Parathyroid adenoma (tissue), 2 donors: ENCODE results near the gene ANTKMT.

Experiments used
- H2AFZ ChIP-seq: fragments of 300-600 bp; sonication (generic); one replicate; pipeline ENCODE4 v1.7.0; 2017; ENCODE audit warnings: antibody characterized with exemption, mild to moderate bottlenecking
- H3K27ac ChIP-seq: fragments of 300-600 bp; sonication (generic); one replicate; pipeline ENCODE4 v1.7.0; 2017
- H3K27me3 ChIP-seq: fragments of 300-600 bp; sonication (generic); one replicate; pipeline ENCODE4 v1.7.0; 2017; ENCODE audit warnings: low read length; ENCODE audit not compliant: control insufficient read depth, insufficient read depth
- H3K36me3 ChIP-seq: fragments of 300-600 bp; sonication (generic); one replicate; pipeline ENCODE4 v1.7.0; 2017; ENCODE audit warnings: low read length; ENCODE audit not compliant: control insufficient read depth, insufficient read depth
- H3K4me1 ChIP-seq: fragments of 300-600 bp; sonication (generic); one replicate; pipeline ENCODE4 v1.7.0; 2017; ENCODE audit warnings: control low read depth
- H3K4me2 ChIP-seq: fragments of 300-600 bp; sonication (generic); one replicate; pipeline ENCODE4 v1.7.0; 2017; ENCODE audit warnings: low read length
- H3K4me3 ChIP-seq: fragments of 300-600 bp; sonication (generic); one replicate; pipeline ENCODE4 v1.7.0; 2017; ENCODE audit warnings: low read depth, low read length
- H3K79me2 ChIP-seq: fragments of 300-600 bp; sonication (generic); one replicate; pipeline ENCODE4 v1.7.0; 2017; ENCODE audit warnings: control low read depth
- H3K9ac ChIP-seq: fragments of 300-600 bp; sonication (generic); one replicate; pipeline ENCODE4 v1.7.0; 2017; ENCODE audit warnings: mild to moderate bottlenecking
- H3K9me3 ChIP-seq: fragments of 300-600 bp; sonication (generic); one replicate; pipeline ENCODE4 v1.7.0; 2017; ENCODE audit warnings: low read length; ENCODE audit not compliant: control insufficient read depth
- CTCF ChIP-seq: fragments of 300-600 bp; sonication (generic); IDR thresholded peaks from one replicate; pipeline ENCODE4 v1.7.0; 2017; ENCODE audit warnings: antibody characterized with exemption, mild to moderate bottlenecking
- donor health status: primary hyperparathyroidism.

The ANTKMT gene

DNA sequence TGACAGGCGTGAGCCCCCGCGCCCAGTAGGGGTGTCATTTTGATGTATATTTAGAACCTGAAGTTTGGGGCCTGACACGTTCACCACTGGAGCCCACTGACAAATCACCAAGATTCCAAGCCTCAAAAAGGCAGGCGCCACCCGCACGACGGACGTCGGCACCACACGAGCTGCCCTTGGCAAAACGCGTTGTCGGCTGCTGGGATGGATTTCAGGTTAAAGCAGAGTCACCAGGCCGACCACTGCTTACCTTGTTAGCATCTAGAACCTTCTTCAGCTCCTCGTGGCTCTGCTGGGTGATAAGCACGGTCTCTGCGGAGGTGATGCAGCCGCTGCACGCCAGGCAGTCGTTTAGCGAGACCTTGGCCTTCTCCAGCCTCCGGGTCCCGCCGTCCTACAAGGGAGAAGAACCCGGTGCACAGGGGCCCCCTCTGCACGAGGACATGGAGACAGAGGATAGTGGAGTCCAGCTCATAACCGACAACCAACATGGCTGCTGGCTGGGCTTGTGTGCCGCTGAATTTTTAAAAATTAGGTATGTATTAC, 16.1 kb downstream of the ANTKMT start:
- no peak overlapping the region for H3K27ac ChIP-seq
- H3K79me2 ChIP-seq = peaks cover 4% of the 10 kb centered on the region
- TF ChIP-seq CTCF = no peak
- no peaks in the 10 kb centered on the region for H3K36me3 ChIP-seq
- no peak overlapping the region for H3K4me3 ChIP-seq
- no peak overlapping the region for H2AFZ ChIP-seq
- H3K9me3 ChIP-seq = no peaks in the 10 kb centered on the region
- H3K9ac ChIP-seq = no peak overlapping the region
- H3K4me1 ChIP-seq = peaks cover 2% of the 10 kb centered on the region
- H3K27me3 ChIP-seq = no peaks in the 10 kb centered on the region
- no peak overlapping the region for H3K4me2 ChIP-seq

DNA sequence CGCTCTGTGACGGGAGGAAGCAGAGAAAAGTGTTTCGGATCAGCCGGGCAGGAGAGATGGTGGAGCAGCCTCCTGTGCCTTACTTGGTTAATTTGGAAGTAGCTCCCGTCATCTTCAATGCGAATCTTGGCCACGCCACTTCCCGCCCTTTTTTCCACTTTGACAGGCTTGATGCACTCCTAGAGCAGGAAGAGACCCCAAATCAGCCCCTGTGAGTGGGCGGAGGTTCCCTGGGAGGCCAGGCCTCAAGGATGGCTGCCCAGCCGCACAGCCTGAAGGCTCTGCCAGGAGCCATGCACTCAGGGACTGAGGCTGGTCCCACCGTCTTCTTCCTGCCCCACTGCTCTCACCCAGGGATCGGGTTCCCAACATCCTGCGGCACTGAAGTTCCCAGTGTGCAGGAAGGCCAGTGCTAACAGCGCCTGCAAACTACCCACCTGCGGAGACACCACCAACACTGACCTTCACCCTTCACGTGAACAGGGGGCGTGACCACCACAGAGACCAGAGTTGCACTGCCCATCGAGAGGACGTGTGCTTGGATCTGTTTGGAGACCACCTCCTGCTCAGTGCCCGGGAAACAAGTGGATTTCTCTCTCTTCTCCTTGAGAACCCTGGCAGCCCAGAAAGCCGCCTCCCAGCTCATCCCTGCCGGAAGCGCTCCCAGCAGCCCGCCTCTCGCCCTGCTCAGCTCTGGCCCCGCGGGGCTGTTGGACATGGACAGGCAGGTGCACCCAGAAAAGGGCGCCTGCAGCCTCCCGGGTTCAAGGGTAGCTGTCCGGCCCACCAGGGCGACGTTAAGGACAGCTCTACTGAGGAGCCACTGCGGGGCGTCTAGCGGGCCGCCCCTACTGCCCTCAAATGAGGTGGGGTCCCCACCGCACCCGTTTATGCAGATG, 18.9 kb downstream of the ANTKMT start:
- Histone ChIP-seq H3K4me2 (peak overlapping the region; percentile 94), H3K27ac (no peak overlapping the region), H3K27me3 (no peaks in the 10 kb centered on the region), H3K4me1 (peaks cover 2% of the 10 kb centered on the region), H3K79me2 (peaks cover 4% of the 10 kb centered on the region), H2AFZ (peak overlapping the region; percentile 73), H3K9me3 (no peaks in the 10 kb centered on the region), H3K4me3 (peak overlapping the region; percentile 81), H3K36me3 (no peaks in the 10 kb centered on the region), H3K9ac (no peak overlapping the region)
- no peak for TF ChIP-seq CTCF

- no peak for TF ChIP-seq CTCF
These were observed 19.5 kb downstream of the ANTKMT start for GRCh38 chr16:740459-740763.

GRCh38 chr16:740764-741505, 20.0 kb downstream of the ANTKMT start, which contains the start of gene CIAO3:
TSS of gene CIAO3 (minus strand) at chr16:740997. CDS start at chr16:740985, 12 bp downstream.
- Histone ChIP-seq H3K79me2 (peaks cover 4% of the 10 kb centered on the region), H2AFZ (peak within 1 kb of the TSS; percentile 73), H3K4me2 (peak within 1 kb of the TSS; percentile 98), H3K4me1 (peaks cover 2% of the 10 kb centered on the region), H3K9ac (peak within 1 kb of the TSS; percentile 70), H3K36me3 (no peaks in the 10 kb centered on the region), H3K27me3 (no peaks in the 10 kb centered on the region), H3K27ac (peak within 1 kb of the TSS; percentile 36), H3K9me3 (no peaks in the 10 kb centered on the region), H3K4me3 (peak within 1 kb of the TSS; percentile 81)
- peak; percentile 98 for TF ChIP-seq CTCF

More at GRCh38 chr16:740459-740763, 19.5 kb downstream of the ANTKMT start:
- Histone ChIP-seq H3K4me2 (peak overlapping the region; percentile 94), H3K27me3 (no peaks in the 10 kb centered on the region), H3K79me2 (peaks cover 4% of the 10 kb centered on the region), H3K9ac (peak overlapping the region; percentile 70), H3K9me3 (no peaks in the 10 kb centered on the region), H3K27ac (peak overlapping the region; percentile 36), H3K4me3 (peak overlapping the region; percentile 81), H3K4me1 (peaks cover 2% of the 10 kb centered on the region), H3K36me3 (no peaks in the 10 kb centered on the region), H2AFZ (peak overlapping the region; percentile 73)
